ENCODE data around the gene TSSK6. TPM values are rescaled to one million over a fixed set of nuclear protein-coding genes. Genes with fewer than 3 reads are reported as not detected.

TSSK6 gene
- total RNA-seq, 2 donors from 2014 or later = 1.5 to 3.6 TPM

DNA sequence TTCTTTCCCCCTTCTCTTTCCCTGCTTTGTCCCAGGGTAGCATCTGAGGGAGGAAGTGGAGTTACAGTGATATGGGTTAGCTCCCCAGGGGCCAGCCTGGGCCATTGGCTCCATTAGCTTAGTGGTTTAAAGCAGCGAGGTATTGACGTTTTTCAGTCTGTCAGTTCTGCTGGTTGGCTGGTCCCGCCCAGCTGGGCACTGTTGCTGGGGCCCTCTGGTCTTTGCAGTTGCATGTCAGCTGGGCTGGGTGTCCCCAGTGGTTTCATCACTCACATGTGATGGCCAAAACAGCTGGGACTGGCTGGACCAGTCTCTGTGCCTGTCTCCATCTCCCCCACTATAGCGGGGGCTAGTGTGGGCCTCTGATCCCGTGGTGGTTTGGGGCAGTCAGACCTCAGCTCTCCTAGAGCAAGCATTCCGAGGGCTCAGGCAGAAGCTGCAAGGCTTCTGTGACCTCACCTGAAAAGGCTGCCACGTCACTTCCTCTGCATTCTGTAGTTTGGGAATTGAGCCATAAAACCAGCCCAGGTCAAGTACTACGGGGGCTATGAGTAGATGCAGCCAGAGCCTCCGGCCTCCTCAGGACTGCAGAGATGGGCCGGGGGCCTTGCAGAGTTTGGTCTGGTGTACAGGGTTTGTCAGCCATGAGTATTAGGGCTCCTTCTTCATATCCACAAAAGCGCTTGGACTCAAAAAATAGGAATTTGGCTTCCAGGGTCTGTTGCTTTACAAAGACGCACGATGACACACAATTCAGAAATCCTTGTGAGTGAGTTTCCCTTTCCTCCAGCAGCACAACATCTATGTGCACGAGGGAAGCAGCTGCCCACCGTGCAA, 30.0 kb downstream of the TSSK6 start:
- Histone ChIP-seq H3K36me3 (no peaks in the 10 kb centered on the region), H3K4me1 (ENCODE audit: control insufficient read depth in 1 of 2, low read depth in 2 of 2) (peaks cover 23 to 36% of the 10 kb centered on the region in 2 donors), H3K9me3 (no peaks in the 10 kb centered on the region), H3K27me3 (replicated peaks; ENCODE audit: insufficient read depth) (no peaks in the 10 kb centered on the region), H3K27ac (no peak overlapping the region), H3K4me3 (no peak overlapping the region)
- TF ChIP-seq, protein P1, sequence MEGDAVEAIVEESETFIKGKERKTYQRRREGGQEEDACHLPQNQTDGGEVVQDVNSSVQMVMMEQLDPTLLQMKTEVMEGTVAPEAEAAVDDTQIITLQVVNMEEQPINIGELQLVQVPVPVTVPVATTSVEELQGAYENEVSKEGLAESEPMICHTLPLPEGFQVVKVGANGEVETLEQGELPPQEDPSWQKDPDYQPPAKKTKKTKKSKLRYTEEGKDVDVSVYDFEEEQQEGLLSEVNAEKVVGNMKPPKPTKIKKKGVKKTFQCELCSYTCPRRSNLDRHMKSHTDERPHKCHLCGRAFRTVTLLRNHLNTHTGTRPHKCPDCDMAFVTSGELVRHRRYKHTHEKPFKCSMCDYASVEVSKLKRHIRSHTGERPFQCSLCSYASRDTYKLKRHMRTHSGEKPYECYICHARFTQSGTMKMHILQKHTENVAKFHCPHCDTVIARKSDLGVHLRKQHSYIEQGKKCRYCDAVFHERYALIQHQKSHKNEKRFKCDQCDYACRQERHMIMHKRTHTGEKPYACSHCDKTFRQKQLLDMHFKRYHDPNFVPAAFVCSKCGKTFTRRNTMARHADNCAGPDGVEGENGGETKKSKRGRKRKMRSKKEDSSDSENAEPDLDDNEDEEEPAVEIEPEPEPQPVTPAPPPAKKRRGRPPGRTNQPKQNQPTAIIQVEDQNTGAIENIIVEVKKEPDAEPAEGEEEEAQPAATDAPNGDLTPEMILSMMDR (IDR thresholded peaks at IDR 0.05) = no peak
- ATAC-seq (ENCODE audit: insufficient number of reproducible peaks, low FRiP score, low read depth) (no peak), DNase-seq (ENCODE audit: low spot score) (no peak)

DNA sequence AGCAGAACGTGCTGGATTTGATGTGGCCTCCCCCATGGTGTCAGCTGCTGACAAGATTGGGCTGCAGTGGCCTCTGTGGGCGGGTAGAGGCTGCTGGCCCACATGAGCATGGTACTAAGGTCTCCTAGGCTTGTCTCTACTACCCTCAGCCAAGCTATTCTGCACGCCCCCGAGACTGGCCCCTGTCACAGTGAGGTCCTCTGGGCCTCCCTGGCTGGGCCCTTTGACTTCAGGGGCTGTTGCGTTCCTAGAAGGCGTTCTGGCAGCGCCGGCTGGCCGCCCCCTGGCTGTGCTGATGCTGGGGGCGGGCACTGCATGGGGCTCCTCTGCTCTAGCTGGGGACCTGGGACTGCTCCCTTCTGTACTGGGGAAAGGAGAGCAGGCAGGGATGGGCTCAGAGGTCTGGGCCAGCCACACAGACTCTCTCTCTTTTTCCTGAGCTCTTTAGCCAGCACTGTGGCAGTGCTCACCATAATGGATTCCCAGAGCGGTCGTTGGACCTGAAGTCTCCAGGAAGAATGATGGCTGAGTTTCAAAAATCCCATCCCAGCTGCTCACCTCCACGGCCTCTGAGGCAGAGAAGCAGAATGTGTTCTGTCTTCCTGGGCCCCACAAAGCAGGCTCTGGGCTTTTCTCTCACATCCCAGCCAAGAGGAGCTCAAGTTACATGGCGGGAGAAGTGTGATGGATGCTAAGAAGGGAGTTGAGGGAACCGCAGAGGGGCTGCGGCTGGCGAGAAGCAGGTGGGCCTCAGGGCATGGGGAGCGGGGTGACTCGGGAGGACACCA, 32.3 kb downstream of the TSSK6 start:
- H3K27me3 ChIP-seq (replicated peaks; ENCODE audit: insufficient read depth) = no peaks in the 10 kb centered on the region
- H3K4me1 ChIP-seq (ENCODE audit: control insufficient read depth in 1 of 2, low read depth in 2 of 2) = peaks cover 3 to 12% of the 10 kb centered on the region in 2 donors
- no peak overlapping the region for H3K27ac ChIP-seq
- H3K36me3 ChIP-seq = no peaks in the 10 kb centered on the region
- TF ChIP-seq, protein P1 (IDR thresholded peaks at IDR 0.05) = no peak
- no peak for ATAC-seq (ENCODE audit: insufficient number of reproducible peaks, low FRiP score, low read depth)
- H3K4me3 ChIP-seq = no peak overlapping the region
- no peaks in the 10 kb centered on the region for H3K9me3 ChIP-seq
- DNase-seq (ENCODE audit: low spot score) = no peak

DNA sequence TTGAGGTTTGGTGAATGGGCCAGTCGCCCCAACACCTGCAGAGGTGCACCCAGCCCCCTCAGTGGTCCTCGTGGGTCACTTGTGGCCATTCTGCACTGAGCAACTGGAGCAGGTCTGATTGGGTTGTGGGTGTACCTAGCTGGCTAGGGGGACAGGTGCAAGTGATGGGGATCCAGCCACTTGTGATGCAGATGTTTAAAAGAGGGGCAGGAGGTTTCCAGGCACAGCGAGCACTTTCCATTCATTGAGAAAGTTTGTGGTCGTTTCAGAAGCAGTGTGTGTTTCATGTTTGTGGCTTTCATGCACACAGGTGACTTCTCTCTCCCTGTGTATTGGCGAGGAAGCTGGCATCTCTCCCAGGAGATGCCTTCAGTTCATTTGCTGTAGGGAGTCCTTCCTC, 34.7 kb downstream of the TSSK6 start:
- Histone ChIP-seq H3K27me3 (replicated peaks; ENCODE audit: insufficient read depth) (no peaks in the 10 kb centered on the region), H3K36me3 (no peaks in the 10 kb centered on the region), H3K27ac (no peak overlapping the region), H3K9me3 (no peaks in the 10 kb centered on the region), H3K4me3 (no peak overlapping the region), H3K4me1 (ENCODE audit: control insufficient read depth in 1 of 2, low read depth in 2 of 2) (peaks cover 0 to 8% of the 10 kb centered on the region in 2 donors)
- TF ChIP-seq, protein P1 (IDR thresholded peaks at IDR 0.05) = no peak
- DNase-seq (ENCODE audit: low spot score) = no peak
- no peak for ATAC-seq (ENCODE audit: insufficient number of reproducible peaks, low FRiP score, low read depth)

DNA sequence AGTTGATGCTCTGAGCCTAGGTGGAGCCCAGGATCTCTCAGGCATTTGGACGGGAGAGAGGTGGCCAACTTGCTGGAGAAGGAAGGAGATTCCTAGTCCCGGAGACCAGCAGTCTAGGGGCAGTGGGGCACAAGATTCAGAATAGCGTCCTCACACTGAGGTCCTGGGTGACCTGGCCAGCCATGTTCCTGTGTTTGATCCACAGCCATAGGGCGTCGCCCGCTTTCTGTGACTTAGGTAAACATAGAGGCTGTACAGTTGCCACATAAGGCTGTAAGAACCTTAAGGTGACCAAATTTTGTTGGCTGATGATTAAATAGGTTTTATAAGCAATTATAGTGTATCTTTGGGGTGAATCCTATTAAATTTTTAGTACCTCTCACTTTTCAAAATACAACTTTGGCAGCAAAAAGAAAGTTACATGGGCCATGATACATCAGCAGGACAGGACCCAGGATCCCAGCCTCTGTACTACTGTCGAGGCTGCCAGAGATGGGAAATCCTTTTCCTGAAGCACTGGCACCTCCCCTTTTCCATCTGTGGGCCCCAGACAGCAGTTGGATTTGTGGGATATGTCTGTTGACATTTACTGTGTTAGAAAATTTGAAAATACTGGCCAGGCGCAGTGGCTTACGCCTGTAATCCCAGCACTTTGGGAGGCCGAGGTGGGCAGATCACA, 37.5 kb downstream of the TSSK6 start:
- peaks cover 0 to 11% of the 10 kb centered on the region in 2 donors for H3K4me1 ChIP-seq (ENCODE audit: control insufficient read depth in 1 of 2, low read depth in 2 of 2)
- no peak overlapping the region for H3K4me3 ChIP-seq
- no peak for ATAC-seq (ENCODE audit: insufficient number of reproducible peaks, low FRiP score, low read depth)
- H3K36me3 ChIP-seq = no peaks in the 10 kb centered on the region
- H3K27me3 ChIP-seq (replicated peaks; ENCODE audit: insufficient read depth) = no peaks in the 10 kb centered on the region
- no peak for DNase-seq (ENCODE audit: low spot score)
- TF ChIP-seq, protein P1 (IDR thresholded peaks at IDR 0.05) = no peak
- H3K27ac ChIP-seq = no peak overlapping the region
- no peaks in the 10 kb centered on the region for H3K9me3 ChIP-seq

All from thoracic aorta (tissue), 2 donors.